Measurements from ENCODE around the gene S100A9.
"Not testable (repeated sequence)": the region's sequence is repeated elsewhere in the genome, so short reads cannot be mapped to it uniquely, and the experiment has no call there.

S100A9 gene

DNA sequence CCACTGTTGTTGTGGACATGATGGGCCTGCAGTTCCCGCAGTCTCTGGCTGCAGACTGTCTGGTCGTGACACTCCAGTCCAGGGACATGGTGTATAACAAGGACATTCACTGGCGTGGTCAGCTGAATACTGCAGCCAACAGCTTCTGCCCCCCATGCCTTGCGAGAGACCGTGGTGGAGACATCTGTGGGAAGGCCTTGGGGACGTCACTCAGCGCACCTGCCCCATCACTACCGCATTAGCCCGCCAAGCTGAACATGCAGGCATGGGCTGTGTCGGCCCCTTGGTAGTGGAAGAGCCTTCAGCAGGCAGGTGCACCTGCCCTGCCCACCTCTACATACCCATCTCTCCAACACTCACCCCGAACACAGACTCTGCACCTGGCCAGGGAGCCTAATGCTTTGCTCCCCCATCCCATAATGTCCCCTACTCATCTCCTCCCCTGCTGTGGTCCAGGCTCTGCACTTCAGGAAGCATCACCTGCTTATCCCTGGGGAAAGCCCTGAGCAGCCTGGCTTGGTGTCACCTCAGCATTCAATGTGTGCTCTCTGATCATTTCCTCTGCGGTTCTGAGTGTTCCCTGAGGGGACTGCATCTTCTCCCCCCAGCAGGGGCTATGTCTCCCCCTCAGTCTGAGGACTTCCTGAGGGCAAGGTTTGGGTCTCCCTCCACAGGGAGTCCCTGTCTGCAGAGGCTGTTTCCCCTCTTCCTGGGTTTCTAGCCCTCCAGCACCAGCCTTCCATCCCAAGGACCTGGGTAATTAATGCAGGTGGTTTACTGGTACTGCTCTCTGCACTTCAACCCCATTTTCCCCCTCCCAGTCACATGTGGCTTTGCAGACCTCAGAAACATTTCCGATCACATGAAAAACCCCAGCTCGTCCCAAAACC is 12.2 kb upstream of the S100A9 start:
- peak; percentile 63 for DNase-seq

DNA sequence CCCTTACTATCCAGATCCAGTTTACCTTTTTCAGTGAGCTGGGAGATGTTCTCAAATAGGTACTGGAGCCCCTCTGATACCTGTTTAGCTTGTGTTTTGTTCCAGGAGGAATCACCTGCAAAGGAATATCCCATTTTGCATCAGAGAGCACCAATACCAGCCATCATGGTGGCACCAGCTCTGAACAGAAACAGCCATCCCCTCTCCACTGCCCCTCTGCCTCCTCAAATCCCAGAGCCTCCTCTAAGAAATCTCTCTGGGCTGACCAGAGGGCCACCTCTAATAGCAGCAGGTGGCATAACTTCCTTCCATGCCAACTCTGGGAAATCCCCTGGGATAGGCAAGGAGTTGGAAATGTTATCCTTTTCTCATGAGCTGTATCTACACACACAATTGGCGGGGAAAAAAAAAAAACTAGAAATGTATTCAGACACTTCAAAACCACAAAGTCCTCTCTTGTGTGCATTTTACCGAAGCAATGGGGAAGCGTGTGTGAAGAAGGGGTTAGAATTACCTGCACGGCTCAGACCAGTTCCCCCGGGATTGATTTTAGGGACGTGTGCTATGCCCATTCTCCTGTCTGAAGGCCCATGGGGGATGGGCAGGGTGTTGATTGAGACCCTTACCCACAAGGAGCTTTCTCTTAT is 11.5 kb upstream of the S100A9 start:
- peak; percentile 86 for DNase-seq

DNA sequence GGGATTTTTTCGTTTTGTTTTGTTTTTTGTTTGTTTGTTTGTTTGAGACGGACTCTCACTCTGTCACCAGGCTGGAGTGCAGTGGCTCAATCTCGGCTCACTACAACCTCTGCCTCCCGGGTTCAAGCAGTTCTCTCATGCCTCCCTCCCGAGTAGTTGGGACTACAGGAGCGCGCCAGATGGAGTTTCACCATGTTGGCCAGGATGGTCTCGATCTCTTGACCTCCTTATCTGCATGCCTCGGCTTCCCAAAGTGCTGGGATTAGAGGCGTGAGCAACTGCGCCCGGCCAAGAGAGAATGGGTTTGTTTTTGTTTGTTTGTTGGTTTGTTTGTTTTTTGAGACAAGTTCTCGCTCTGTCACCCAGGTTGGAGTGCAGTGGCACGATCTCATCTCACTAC is 10.6 kb upstream of the S100A9 start:
- DNase-seq: not testable (repeated sequence)

DNA sequence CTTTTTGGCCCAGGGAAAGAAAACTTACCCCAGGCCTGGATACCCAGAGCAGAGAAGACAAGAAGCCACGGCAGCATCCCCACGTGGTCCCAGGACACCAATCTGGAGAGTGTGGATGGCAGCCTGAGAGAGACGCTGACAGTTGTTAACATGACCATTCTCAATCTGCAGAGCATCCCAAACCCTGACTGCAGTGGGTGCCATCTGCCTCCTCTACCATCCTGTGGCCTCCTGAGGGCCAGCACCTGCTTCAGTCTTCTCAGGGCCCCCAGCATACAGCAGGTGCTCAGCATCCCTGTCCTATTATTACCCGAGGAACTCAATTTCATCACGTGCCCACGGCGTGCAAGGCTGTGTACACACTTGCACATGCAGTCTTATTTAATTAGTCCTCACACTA is 9.8 kb upstream of the S100A9 start:
- DNase-seq: no peak

DNA sequence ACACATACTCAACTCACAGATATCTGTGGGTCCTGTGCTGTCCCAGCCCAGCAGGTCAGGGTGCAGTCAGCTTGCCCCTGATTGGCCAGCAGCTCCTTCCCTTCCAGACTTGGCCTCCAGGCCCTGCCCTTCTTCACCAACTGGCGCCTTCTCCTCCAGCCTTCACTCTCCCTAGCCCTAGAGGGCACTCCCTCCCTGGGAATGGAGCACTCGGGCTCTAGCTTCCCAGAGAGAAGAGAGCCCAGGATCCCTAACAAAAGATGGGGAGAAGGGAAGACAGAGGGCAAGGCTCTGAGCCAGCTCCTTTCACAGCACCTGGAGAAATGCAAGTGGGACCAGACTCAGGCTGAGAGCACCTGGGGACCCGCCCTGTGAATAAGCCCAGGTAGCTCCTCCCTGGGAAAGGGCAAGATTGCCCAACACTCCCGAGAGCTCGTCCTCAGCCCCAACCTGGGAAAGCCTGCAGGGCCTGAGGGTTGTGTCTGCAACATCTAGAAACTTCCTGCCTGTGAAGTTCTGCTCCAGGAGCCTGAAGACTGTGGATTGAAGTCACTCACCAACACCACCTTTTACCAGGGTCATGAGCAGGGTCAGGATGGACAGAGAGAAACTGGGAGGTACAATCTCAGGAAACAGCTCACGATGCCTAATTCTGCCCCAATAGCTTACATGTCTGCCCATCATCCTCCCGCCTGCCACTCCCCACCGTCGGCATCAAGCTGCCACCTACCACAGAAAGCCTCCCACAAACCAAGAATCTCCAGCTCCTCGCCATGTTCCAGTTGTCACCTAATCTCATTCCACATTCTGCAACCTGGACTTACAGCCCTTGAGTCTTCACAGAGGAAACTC is 8.9 kb upstream of the S100A9 start, which contains the start of gene PGLYRP4:
Gene PGLYRP4 (minus strand): TSS at position 331 of the 852 bp plus-strand sequence. CDS start 909 bp downstream, outside the sequence.
- DNase-seq: no peak

DNA sequence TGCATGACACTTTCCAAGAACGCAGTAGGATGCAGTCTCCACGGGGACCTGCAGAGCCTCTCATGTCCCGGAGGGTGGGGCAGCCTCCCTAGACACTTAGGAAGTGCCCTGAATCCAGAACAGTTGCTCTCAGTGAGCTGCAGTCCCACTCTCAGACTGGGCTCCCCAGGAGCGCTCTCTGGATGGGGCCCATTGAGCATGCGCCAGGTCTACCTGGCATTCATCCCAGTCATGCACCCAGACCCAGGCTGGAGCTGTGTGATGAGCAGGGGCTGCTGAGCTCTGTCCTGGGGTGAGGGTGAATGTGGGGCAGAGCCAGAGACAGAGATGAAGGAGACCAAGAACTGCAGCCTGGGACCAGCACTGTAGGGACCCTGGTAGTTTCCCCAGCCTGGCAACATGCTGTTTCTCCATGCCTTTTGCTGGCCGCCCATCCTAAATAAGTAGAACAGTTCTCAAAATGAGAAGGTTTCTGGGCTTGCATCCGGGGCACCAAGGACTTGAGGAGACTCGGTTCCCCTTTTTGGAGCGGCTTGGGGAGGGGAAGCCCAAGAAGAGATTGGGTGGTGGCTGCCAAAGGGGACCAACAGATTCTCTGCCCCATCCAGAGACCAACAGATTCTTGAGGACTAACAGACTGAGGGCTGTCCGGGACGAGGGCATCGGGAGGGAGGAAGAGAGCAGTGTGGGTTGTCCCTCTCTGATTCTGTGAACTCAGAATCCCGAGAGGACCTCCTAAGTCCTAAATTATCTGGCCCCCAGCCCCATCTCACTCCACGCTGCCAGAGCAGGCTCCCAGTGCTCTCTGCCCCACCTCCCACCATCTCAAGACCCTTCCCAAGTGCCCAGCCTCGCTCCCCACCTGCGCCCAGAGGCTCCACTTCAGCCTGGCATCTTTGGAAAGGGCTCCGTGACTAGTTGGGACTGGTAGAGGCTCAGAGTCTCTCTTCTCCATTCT is 8.0 kb upstream of the S100A9 start:
- DNase-seq: no peak

DNA sequence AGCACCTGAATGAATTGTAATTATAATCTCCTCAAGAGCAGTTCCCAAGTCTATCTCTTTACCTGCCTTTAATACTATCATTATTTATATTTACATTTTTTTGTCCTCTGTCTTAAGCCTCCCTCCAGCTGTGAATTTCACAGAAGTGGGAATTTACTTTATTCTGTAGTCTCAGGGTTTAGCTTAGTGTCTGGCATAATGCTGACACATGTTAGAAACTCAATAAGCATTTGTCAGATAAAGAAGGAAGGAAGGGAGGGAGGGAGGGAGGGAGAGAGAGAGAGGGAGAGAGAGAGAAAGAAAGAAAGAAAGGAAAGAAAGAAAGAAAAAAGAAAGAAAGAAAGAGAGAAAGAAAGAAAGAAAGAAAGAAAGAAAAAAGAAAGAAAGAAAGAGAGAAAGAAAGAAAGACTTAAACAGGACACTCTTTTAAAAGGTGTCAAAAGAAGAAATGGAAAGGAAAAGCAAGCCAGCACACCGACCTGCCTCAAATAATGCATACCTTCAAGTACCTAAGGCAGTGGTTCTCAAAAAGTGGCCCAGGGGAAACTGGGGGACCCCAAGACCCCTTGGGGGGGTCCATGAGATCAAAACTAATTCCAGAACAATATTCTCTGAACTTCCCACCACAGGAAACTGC is 7.2 kb upstream of the S100A9 start:
- DNase-seq: no peak

DNA sequence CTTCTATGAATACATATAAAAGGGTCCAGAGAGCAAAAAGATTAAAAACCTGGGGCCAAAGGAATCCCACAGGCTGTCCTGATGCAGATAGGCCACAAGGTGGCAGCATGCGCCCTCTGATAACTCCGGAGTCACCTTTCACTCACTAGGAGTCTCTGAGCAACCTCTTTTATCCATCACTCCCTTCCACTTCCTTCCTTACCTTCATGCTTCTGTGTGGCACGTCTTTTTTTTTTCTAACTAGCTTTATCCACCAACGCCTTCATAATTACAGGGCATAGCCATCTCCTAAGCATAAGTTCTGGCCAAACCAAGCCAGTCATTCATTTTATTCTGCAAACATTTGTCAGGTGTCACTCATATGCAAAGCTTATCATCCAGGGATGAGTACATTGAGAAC is 5.1 kb upstream of the S100A9 start:
- peak; percentile 82 for DNase-seq

DNA sequence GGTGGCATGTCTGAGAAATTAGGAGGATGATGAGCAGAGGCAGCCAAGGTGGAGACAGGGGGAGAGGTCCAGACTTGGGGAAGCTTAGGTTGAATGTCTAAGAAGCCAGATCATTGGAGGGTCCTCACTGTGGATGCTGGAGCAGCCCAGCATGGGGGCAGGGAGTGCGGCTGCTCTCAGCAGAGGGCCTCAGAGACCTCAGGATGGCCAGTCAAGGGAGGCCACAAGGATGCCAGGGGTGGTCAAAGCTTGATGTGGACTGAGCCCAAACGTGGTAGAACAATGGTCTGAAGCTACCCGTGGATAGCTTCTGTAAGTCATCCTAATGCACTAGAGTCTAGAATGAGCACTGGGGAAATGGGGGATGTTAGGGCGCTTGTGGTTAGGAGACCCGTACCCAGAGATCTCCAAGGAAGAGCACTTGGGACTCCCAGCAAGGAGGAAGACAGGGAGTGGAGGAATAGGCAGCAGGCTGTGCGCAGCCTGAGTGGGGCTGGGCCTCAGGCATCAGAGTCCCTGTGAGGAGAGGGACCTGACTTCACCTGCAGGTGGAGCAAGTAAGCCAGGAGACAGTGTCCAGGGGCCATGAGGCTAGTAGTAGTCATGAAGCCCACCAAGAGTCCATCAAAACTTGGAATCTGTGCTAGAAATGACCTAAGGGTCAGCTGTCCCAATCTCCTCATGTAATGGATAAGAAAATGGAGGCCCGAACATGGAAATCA is 4.3 kb upstream of the S100A9 start:
- no peak for DNase-seq

DNA sequence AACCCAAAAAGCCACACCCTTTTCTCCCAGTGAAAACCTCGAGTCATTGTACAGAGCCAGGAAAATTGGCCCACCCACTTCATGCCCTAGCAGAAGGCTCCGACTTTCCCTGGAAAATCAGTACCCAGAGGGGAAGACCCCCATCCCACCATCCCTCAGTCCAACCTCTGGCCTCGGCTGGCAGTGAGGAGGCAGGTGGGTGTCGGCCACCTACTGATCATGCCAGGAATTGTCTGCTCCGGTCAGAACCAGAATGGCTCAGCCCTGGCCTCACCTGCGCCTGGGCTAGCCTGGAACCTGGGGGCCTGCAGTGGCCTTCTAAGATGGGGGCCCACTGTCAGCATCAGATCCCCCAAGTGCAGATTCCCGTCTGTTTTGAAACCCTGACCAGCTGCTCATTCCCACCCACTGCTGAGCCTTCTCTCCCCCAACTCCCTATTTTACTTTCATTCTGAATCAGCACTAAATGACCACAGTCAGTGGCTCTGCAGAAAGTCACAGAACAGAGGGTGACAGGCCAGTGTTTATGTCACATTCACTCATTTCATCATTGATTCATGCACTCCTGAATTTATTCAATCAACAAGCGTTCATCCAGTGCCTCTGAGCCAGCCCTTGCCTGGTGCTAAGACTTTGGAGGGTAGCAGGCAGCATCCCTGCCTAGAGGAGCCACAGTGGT is 3.0 kb upstream of the S100A9 start:
- DNase-seq: no peak

DNA sequence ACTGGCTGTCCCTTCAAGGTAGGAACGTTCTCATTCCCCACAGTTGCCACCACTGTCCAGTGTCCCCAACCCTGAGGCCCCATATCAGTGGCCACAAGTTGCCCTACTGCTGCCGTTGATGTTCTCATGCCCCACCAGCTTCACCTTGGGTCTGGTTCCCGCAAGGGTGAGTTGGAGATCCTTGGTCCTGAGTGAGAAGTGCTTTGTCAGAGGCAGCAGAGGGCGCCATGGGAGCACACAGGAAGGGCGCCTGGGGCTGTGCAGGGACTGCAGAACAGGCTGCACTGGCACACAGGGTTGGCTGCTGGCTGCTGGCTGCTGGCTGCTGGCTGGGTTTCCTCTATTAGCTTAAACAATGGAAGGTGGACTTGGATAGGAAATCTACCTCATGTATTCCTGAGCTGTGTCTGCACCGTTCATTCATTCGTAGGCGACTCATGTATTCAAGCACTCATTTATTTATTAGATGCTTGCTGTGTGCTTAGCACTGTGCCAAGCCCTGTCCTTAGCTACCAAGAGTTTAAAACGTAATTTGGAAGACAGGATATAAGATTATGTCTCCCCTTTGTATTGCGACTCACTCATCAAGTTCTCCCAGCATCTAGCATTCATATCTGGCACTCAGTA is 2.1 kb upstream of the S100A9 start:
- DNase-seq: peak; percentile 39

DNA sequence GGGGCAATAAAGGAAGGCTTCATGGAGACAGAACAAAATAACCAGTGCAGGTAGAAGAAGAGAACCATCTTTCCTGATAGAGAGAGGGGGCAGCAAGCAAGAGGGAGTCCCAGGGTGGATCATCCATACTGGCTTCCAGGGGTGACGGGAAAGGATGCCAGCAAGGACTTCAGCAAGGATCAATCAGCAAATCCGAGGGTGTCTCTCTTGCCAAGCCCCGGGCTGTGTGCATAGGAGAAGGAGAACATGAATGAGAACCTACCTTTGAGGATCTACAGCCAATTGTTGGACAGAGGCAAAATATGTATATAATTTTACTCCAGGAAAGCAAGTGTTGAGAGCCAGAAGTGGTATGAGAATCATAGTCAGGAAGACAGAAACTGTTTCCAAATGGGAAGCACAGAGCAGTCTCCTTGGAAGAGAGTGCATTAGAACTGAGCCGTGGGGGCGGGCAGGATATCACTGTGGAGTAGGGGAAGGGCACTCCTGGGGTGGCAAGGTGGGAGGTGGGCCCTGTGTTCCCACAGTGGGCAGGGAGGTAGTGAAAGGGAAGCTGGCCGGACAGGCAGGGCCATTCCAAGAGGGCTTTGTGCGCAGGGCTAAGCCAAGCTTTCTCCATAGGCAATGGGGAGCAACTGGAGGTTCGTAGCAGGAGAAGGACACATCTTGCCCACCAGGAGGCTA is 1.1 kb upstream of the S100A9 start:
- DNase-seq: no peak

DNA sequence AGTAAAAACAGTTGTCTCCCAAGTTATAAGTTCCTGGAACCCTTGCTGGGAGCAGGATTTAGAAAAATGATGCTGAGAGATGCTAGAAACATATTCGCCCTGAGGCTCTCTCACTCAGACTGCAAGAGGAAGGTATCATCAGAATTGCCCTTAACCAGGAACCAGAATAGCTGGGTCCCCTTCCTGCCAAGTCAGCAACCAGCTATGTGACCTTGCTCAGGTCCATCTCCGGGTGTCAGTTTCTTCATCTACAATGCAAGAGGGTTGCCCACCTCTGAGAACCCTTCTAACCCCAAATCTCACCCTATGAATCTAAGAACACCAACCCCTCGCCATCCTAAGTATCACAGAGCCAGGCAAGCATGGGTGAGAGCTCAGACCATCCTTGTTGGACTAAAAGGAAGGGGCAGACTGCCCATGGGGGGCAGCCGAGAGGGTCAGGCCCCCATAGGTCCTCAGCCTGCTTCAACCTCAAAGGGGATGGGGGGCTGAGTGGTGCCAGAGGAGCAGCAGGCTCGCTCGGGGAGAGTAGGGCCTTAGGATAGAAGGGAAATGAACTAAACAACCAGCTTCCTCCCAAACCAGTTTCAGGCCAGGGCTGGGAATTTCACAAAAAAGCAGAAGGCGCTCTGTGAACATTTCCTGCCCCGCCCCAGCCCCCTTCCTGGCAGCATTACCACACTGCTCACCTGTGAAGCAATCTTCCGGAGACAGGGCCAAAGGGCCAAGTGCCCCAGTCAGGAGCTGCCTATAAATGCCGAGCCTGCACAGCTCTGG is 390 bp upstream of the S100A9 start:
- DNase-seq: no peak

DNA sequence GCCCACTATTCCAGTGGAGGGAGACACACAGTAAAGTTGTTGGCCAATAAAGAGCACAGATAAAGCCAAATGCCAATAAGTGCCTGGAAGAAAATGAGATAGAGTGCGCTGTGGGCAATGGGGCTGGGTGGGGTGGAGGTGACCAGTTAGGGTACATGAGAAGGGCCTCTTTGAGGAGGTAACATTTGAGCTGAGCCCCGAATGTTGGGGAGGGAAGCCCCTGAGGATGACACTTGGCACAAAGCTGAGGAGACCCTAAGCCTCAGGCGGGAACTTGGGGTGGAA is 979 bp downstream of the S100A9 start:
- no peak for DNase-seq

DNA sequence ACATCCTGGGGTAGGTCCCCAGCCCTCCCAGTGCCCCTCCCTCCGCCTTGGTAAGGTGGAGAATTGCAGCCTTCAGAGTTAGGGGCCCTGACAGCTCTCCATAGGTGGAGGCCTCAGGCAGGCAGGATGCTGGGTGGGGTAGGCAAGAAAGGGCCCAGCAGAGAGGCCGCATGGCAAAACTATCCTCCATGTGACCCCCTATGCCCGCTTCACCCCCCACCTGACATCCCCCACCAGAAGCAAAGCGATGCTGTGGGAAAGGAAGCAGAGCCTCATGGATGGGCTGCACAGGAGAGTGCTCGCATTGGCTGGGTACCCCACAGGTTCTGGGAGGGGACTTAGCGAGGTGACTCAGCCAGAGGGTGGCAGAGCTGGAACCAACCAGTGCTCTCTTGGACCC is 1.6 kb downstream of the S100A9 start:
- no peak for DNase-seq

DNA sequence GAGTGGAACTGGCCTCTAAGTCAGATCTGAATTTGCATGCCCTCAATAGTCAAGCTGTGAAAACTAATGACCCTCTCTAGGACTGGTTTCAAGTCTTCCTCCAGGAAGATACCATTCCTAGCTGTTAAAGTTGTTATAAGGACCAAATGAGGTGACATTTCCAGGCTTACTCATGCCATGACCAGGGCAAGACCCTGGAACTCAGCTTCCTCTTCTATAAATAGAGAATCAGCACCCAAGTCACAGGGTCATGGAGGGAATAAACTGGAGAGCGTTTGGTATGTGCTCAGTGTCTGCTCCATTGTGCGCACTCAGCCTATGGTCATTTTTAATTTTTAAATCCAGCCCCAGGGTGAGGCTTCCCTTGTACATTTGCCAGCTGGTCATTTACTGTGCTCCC is 2.5 kb downstream of the S100A9 start:
- no peak for DNase-seq

DNA sequence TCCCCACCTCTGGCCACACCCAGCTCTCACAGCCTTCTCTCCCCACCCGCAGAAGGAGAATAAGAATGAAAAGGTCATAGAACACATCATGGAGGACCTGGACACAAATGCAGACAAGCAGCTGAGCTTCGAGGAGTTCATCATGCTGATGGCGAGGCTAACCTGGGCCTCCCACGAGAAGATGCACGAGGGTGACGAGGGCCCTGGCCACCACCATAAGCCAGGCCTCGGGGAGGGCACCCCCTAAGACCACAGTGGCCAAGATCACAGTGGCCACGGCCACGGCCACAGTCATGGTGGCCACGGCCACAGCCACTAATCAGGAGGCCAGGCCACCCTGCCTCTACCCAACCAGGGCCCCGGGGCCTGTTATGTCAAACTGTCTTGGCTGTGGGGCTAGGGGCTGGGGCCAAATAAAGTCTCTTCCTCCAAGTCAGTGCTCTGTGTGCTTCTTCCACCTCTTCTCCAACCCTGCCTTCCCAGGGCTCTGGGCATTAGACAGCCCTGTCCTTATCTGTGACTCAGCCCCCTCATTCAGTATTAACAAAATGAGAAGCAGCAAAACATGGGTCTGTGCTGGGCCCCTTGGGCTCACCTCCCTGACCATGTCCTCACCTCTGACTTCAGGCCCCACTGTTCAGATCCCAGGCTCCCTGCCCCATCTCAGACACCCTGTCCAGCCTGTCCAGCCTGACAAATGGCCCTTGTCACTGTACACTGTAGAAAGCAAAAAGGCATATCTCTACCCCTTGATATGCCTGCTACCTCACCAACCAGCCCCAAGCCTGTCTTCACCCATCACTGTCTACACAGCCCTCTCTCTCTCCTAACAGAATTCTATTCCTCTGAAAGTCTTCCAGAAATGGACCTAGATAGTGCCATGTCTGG is 3.2 kb downstream of the S100A9 start:
- no peak for DNase-seq

Data from DMS153 (cell line).